GM12891 (cell line): ENCODE data around the gene SHLD2.
"Not testable (repeated sequence)": the region's sequence is repeated elsewhere in the genome, so short reads cannot be mapped to it uniquely, and the experiment has no call there.

Experiments used
- PAX5 ChIP-seq: IDR thresholded peaks from 2 replicates; pipeline ENCODE4 v1.6.1; 2011; ENCODE audit warnings: low read length, moderate library complexity, mild to moderate bottlenecking; ENCODE audit not compliant: insufficient read depth, severe bottlenecking
- POLR2A ChIP-seq: IDR thresholded peaks from 2 replicates; pipeline ENCODE4 v1.6.1; 2011; ENCODE audit warnings: low read depth, low read length, control low read depth
- POLR2AphosphoS5 ChIP-seq: IDR thresholded peaks from 2 replicates; pipeline ENCODE4 v1.6.1; 2011; ENCODE audit warnings: low read depth, low read length, control low read depth
- SPI1 ChIP-seq: IDR thresholded peaks from 2 replicates; pipeline ENCODE4 v1.6.1; 2011; ENCODE audit warnings: low read depth, low read length, control low read depth
- TAF1 ChIP-seq: IDR thresholded peaks from 2 replicates; pipeline ENCODE4 v1.6.1; 2011; ENCODE audit warnings: low read depth, low read length, control low read depth

- TF ChIP-seq POLR2A, POLR2AphosphoS5, PAX5, SPI1, TAF1: not testable (repeated sequence)
Observed at GRCh38 chr10:87219370-87219769, 124.4 kb downstream of the SHLD2 start.
